GM21529 (cell line): Measurements from ENCODE around the gene PTGFR.

Experiments
- ATAC-seq: cut with Tn5 transposase; IDR thresholded peaks from one replicate; pipeline ENCODE4 v1.9.1; 2021; ENCODE audit not compliant: unreplicated experiment

PTGFR gene, protein sequence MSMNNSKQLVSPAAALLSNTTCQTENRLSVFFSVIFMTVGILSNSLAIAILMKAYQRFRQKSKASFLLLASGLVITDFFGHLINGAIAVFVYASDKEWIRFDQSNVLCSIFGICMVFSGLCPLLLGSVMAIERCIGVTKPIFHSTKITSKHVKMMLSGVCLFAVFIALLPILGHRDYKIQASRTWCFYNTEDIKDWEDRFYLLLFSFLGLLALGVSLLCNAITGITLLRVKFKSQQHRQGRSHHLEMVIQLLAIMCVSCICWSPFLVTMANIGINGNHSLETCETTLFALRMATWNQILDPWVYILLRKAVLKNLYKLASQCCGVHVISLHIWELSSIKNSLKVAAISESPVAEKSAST

DNA sequence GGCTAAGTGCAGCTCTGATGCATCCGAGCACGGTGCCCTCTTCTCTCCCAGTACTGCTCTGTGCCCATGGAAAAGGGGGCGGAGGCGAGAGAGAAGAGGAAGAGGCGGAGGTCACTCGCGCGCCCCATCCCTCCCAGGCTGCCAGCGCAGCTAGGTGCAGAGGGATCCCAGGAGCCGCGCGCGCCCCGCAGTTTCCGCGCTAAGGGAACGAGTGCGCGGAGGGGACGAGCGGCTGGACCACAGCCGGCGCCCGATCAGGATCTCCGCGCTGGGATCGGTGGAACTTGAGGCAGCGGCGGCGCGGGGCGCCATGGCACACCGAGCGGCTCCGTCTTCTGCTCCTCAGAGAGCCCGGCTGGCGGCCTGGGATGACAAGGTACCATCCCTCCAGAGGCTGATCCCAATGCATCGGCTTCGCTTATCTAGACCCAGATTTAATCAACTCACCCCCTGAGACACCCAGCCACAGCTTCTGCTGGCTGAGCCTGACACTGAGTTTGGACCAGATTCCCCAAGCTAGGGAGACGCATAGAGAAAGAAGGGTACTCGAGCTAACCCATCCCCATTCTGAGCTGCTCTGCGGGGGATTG, at the start of gene PTGFR:
PTGFR (plus strand) TSS at position 114 of the 590 bp plus-strand sequence. CDS start 1,770 bp downstream, outside the sequence.
- no peak for ATAC-seq

DNA sequence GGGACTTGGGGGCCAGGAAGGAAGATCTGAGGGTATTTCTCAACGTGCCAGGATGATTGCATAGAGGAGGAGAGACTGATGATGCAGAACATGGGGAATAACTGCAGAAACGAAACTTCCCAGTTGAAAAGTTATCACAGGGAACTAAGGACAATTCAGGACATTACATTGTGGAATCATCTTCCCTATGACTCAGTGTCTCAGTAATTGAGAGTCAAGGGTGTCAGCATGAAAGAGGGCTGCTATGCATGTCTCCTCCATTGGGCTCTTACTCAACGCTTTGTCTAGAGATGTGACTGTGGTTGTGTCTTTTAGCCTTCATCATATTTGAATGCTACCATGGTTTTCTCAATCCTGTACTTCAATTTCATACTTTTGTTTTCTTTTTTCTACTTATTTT, 48.9 kb upstream of the PTGFR start:
- no peak for ATAC-seq

DNA sequence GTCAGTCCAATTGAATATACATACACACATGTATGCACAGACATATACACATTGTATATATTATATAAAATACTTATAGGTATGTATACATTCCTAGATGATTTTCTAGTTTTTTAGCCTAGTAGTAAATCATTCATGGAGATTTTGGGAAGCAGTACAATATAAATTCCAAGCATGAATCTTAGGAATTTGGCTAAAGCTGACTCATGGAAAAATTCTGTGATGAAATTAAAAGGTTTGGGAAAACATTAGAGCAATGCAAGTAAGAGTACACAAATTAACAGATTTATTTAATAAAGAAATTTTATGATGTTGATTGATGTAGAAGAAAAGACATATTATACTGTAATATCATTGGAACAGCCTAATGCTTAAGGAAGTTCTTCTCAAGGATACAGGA, 43.7 kb upstream of the PTGFR start:
- no peak for ATAC-seq

DNA sequence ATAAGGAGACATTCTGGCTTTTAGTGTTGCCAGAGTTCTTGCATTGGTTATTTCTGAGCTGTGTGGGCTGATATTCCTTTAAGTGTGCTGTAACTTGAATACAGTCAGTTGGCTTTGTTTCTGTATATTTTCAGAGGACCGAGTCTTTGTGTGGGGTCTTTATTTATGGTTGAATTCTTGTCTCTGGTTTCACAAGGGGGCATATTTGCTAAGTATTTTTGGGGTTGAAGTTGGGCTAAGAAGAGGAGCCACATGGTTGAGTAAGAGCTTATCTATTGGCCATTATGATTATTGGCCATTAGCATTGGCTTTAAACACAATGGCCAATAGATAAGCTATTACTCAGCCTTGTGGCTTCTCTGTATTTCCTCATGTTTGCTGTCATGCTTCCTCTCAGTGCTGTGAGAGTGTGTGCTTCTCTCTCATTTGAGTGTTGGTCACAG, 26.3 kb upstream of the PTGFR start:
- ATAC-seq: no peak

DNA sequence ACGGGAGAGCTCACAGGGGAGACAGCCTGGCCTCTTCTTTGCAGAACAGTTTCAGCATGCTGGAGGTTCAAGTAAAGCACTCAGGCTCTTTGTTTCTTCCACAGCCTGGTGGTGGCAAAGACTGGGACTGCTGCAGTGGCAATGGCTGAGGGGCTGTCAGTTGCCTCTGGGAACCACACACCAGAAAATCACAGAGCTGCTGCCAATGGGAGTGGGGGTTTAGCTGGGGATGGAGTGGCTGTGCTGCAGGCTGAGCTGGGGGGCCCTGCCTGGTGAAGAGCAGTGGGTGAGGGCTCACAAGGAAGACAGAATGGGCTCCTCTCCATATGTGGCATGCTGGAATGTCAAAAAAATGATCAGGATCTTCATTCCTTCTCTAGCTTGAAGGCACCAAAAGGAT, 25.6 kb upstream of the PTGFR start:
- no peak for ATAC-seq

DNA sequence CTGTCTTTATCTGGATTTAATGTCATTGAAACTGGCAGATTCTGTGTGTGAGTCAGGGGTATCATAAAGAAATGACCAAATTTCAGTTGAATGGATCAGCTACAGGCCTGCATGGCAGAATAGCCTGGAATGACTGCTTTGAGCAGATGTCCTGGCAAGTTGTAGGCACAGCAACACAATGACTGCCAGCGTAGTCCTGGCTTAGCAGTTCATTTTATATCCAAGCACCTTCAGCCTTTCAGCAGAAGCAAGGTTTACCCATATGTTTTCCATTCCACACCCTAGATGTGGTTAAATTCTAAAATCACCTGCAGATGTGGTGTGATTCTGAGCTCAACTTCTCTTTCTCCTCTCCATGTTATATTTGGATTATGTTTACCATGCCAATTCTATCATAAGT, 22.3 kb upstream of the PTGFR start:
- no peak for ATAC-seq

DNA sequence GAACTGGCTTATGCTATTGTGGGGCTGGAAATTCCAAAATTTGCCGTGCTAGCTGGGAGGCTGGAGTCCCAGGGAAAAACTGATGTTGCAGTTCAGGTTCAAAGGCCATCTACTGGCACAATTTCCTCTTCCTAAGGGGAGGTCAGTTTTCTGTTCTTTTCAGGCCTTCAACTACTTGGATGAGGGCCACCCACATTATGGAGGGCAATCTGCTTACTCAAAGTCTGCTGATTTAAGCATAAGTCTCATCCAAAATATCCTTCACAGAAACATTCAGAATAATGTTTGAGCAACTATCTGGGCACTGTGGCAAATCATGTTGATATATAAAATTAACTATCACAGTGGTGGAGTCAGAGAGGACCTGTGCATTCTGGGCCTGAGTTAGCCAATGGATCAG, 21.2 kb upstream of the PTGFR start:
- no peak for ATAC-seq

DNA sequence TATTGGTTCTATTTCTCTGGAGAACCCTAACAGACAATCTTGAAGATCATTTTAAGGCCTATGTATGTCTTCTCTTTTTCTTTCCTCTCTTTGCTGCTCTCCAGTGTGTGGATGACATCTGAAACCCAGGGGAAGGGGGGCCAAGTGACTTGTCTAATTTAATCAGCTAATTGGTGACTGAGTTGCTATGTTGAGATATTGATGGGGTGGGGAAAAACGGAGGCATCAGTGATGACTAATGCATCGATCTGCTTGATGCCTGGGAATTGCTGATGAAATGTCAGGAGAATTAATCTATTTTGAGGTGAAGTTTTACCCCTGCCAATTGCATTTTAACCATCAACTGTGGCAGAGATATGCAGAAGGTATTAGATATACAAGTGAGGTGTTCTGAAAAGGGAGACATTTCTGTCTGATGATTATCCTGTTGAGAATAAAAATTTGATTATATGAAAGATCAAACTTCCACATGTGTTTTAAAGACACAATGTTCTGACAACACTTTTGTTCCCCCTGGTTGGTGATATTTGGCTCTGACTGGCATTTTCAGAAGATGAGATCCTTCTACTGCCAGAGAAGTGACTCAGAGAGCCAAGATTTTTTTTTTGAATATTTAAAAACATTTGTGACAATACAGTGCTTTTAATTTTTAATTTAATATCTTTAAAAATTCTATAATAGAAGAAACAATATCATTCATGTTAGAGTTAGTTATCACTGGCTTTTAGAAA, 18.7 kb upstream of the PTGFR start:
- no peak for ATAC-seq

DNA sequence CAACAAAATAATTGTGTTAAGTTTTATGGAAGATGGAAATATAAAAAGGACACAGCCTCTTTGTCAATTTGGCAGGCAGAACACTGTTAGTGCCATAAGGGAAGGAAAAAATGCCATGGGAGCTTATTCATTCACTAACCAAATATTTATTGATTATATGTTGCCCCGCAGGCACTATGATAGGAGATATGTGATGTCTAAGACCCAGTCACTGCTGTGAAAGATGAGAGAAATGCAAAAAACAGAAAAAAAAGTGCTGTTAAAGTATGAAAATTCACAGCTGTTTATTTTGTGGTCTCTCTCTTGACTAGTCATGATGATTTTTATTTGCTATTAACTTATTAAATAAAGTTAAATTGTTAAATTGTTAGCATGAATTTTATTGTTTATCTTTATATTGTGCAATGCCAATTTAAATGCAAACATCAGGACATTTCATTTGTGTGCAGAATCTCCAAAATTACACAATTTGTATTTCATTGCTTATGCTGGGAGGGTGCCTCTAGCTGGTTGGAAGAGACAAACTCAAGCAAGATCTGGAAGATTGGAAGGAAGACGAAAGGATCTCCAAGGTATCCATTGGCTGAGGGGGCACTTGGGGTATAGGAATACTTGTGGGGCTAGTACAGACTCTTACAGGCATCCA, 17.8 kb upstream of the PTGFR start:
- no peak for ATAC-seq

DNA sequence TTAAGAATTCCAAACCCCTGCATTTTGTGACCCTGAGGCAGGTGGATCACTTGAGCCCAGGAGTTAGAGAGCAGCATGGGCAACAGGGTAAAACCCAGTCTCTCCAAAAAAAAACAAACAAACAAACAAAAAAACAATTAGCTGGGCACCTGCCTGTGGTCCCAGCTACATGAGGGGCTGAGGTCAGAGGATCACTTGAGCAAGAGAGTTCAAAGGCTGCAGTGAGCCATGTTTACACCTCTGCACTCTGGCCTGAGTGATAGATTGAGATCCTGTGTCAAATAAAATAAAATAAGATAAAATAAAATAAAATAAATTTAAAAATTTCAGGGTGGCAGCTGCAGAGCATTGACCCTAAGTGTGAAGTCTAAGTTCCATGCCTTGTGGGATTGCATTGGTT, 16.7 kb upstream of the PTGFR start:
- ATAC-seq: no peak

DNA sequence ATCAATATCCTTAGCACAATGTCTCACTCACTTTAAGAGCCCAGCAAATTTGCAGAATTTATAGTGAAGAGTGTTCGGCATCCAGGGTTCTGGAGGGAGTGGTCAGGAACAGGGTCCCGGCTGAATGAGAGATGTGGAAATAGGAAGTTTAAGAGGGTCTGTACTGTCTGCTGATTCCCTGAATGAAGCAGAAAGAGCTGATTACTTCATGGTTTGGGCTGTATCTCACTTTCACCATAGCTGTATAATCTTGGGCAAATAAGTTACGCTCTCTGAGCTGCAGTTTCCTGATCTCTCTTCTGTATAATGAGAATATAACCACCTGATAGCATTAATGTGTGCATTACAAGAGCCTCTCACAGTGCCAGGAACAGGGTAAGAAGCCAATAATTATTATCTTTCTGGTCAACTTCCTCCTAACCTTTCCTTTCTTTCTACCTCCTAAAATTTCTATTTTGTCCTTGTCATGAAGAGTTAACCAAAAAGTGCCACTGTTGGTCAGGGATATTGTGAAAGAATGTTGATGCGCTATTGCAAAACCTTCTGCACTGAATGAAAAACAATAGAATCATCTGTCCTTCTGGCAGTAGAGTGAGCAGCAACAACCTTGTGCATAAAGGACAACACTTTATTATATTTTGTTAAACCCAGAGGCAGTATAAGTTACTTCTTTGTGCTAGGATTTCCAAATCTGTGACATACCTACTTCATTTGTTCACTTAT, 14.7 kb upstream of the PTGFR start:
- ATAC-seq: no peak

DNA sequence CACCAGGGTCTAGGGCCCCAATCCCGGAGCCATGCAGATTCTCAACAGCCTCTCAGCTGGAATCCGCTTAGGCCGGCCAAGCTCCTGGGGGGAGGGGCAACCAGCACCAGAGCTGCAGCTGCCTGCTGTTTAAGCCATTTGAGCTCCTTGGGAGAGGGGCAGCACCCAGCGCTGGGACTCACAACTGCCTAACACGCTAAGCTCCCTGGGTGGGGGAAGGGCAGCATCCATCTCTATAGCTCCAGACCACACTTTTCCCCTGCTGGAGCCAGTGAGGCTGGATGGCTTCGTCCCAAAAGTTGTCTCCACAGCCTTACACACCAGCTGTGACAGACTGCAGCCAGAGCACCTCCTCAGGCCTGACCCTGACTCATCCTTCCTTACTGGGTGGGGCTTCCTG, 6.9 kb upstream of the PTGFR start:
- ATAC-seq: no peak

DNA sequence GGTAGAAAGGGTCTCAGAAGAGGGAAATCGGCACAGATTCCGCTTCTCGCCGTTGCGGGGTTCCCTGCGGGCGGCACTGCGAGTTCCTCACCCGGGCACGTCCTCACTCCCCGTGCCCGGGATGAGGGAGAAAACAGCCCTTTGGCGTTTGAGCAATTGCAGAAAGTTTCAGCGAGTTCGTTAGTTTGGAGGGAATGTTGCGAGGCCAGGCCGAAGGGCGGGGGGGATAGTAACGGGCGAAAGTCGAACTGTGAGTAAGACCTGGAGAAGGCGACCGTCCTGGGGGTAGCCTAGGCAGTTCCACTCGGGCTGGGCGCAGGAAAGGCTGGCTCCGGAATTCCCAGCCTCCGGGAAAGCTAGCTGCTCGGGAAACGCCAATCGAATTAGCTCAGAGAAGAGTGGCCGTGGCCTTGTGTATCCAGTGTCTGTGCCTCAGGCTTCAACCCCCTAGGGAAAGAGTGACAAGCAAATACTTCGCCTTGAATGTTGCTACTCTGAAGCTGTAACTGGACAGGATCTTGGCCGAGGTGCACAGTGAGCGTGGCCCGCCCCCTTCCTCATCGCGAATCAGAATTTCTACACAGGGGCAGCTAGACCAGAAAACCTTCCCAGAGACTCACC, 787 bp downstream of the PTGFR start:
- no peak for ATAC-seq

DNA sequence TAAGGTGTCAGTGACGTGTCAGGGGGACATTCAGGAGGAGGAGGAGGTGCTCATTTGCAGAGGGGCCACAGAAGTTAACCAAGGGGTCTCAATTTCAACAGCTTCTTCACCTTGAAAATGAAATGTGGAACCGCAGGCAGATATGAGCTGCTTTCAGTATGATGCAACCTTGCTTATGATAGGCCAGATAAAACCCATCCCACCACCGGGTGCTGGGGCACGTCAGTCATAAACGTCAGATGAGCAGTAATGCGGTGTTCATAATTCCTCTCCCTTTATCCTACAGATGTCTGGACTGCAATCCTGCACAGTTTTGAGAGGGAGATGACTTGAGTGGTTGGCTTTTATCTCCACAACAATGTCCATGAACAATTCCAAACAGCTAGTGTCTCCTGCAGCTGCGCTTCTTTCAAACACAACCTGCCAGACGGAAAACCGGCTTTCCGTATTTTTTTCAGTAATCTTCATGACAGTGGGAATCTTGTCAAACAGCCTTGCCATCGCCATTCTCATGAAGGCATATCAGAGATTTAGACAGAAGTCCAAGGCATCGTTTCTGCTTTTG, 1.7 kb downstream of the PTGFR start:
- no peak for ATAC-seq

DNA sequence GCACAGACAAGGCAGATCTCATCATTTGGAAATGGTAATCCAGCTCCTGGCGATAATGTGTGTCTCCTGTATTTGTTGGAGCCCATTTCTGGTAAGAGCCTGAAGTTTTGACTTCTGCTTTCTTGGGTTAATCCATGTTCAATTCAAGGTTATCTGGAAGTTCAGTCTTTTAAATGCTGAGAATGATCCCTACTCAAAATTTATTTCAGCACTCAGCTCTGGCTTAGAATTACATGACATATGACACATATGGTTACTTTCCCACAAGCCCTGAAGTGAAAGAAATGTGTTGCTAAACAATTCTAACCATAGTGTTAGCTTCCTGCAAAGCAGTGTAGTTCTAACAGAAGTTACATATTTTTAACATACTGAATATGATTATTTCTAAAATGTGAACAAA, 2.7 kb downstream of the PTGFR start:
- no peak for ATAC-seq

DNA sequence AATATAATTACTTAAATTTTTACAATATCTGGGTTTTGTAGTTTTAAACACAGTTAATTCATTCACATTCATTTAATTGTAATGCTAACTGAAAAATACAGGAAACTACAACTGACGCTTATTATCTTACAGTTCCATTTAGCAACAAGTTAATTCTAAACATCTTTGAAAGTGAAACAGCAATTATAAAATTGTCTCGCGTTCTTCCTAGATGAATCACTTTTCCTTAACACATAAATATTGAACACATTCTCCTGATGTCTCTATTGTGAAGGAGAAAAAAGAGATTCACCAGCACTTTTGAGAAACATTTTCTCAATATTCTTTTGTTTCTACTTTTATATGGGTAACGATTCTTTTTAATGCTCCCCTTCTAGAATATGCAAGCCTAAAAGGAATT, 6.4 kb downstream of the PTGFR start:
- ATAC-seq: no peak

DNA sequence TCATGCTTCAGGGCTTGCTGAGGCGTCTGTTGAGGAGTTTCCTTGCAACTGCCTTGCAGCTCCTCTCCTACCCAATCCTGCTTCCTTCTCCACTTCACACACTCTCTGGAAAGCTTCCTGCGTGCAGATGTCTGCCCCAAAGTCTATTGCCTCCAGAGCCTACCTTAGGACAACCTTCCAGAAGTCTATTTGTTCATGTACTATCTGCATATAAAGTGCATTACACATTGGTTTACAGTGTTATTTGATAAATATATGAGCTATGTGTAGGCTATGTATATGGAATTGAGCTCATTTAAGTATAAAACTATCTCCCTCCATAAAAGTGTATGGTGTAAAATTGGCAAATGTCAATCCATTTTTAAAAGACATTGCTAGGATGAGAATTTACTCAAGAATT, 9.8 kb downstream of the PTGFR start:
- no peak for ATAC-seq

DNA sequence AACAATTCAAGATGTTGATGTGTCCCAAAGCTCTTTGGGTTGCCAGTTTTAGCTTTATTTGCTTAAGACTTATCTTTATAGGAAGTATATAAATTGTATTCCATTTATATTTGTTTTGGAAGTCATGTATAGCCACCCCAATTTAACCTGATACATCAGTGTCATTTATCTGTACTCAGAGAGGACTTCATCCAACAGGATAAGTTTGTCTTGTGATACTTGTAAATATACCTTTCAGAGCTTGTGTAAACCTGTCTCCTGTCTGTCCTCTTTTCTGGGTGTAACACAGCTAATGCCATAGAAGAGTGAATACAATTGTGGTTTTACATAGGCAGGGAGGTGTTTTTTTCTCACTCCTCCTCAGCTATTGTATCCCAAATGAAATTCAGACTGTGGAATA, 10.4 kb downstream of the PTGFR start:
- no peak for ATAC-seq

DNA sequence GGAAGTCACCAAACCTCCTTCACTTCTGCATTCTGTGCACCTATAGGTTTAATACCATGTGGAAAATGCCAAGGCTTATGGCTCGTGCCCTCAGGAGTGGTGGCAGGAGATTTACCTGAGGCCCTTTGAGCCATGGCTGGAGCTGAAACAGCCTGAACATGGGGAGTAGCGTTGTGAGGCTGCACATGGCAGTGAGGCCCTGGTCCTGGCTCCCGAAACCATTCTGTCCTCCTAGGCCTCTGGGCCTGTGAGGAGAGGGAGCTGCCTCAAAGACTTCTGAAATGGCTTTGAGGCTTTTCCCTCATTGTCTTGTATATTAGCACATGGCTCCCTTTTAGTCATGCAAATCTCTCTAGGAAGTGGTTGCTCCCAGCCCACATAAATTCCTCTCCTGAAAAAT, 20.6 kb downstream of the PTGFR start:
- no peak for ATAC-seq

DNA sequence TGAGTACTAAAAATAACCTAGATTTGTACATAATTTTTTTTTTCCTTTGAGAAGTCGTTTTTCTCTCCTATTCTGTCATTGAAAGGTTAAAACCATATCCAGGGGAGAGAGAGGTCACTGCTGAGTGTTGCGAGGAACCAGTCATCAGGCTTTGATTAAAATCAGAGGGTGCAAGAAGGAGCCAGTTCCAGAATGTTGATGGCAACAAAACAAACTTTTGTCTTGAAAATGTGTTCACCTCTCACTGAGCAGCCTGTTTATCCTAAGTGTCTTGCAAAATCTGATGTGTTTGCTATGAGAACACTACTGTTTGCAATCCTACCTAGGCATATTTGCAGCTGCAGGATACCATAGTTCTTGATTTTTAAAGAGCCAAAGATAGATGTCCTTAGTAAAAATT, 25.9 kb downstream of the PTGFR start:
- no peak for ATAC-seq
